ENCODE data around the gene RNF11.

DNA sequence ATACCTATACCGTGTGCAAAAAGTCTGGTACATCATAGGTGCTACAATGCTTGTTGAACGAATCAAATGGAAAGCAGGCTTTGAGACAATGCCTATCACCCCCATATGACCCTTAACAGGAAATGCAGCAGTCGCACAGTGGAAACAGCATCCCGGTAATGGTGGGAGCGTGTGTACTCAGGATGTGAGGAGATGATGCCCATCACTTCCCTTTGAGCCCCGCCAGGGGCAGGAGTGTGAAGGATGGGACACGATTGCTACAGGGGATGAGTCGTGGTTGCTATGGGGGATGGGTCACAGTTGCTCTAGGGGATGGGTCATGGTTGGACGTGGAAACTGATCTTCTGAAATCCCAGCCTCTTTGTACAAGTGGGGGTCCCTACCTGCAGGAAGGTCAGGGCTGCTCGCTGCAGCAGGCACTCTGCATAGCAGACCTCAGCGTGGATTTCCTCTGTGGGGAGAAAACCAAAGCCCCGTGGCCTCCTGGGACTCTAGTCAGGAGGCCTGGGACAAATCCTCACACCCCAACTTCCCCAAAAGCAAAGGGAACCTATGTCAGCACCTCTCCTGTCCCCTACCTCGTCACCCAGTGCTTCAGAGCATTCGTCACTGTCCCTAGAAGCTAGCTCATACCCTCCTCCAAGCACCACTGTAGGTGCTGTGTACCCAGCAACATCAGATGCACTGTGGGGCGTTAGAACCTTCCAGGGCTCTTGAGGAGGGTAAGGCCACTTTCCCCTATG is 75.0 kb downstream of the RNF11 start:
- TF ChIP-seq SMC3 (conservative IDR thresholded peaks at IDR 0.05; ENCODE audit: poor library complexity) (no peak), CTCF (IDR thresholded peaks at IDR 0.05; ENCODE audit: poor library complexity, severe bottlenecking) (no peak), EZH2 (IDR thresholded peaks at IDR 0.05; ENCODE audit: borderline replicate concordance, insufficient read depth, low read length, poor library complexity, severe bottlenecking) (no peak), TAF1 (IDR thresholded peaks at IDR 0.05; ENCODE audit: low read depth) (no peak), POLR2AphosphoS5 (IDR thresholded peaks at IDR 0.05) (no peak)
